HuH-7.5 (cell line): ENCODE results near the gene LTBP4.
"Not testable (repeated sequence)": the region's sequence is repeated elsewhere in the genome, so short reads cannot be mapped to it uniquely, and the experiment has no call there.

Experiments used
- DNase-seq: peaks from one replicate; pipeline ENCODE4 v3.0.0; 2011; ENCODE audit warnings: low spot score

Gene LTBP4

GRCh38 chr19:40575326-40575725 is 25.8 kb upstream of the LTBP4 start:
- no peak for DNase-seq

DNA sequence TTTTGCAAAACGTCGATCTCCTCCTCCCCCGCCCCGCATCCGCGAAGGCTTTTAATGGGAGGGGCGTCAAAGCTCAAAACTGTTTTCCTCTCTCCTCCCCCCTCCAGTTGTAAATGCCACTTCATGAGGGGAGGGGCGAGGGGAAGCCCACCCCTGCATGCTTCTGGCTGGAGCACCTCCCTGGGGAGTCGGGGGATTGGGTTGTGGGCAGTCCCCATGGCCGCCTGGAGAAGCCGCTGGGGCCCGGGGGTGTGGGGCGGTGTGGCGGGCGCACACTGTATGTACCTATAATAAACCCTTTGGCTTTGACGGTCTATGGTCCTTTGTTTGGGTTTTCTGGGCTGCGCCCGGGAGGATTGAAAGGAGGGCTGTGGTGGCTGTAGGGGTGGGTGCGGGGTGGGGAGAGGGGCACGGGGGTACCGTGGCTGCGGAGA is 25.0 kb upstream of the LTBP4 start:
- no peak for DNase-seq

- DNase-seq, result peak; percentile 100
Measured at GRCh38 chr19:40576585-40577451, 24.4 kb upstream of the LTBP4 start, which contains the start of gene SHKBP1. Gene SHKBP1 (plus strand): TSS chr19:40576873. CDS start chr19:40576900, 27 bp downstream.

DNA sequence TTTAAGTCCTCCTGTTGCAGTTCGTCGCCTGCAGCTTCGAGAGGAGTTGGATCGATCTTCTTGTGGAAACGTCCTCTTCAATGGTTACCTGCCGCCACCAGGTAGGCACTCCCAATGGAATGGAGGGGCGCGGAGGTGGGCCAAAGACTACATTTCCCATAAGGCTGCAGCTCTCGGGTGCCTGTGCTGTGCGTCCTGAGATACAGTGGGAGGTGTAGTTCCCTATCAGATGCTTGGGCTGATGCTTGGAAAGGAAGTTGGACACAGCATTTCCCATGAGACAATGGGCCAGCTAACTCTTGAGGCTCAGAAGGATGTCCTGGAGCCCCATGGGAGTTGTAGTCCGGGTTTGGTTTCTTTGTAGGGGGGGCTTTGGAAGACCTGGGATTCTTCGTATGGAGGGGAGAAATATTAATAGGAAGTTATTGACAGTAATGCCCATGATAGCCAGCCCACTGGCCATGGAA is 22.7 kb upstream of the LTBP4 start:
- no peak for DNase-seq

- DNase-seq, result no peak
Measured at GRCh38 chr19:40580619-40581018, 20.6 kb upstream of the LTBP4 start.

GRCh38 chr19:40581531-40581930 is 19.6 kb upstream of the LTBP4 start:
- DNase-seq, result no peak

- no peak for DNase-seq
Measured at GRCh38 chr19:40582467-40582866, 18.7 kb upstream of the LTBP4 start.

DNA sequence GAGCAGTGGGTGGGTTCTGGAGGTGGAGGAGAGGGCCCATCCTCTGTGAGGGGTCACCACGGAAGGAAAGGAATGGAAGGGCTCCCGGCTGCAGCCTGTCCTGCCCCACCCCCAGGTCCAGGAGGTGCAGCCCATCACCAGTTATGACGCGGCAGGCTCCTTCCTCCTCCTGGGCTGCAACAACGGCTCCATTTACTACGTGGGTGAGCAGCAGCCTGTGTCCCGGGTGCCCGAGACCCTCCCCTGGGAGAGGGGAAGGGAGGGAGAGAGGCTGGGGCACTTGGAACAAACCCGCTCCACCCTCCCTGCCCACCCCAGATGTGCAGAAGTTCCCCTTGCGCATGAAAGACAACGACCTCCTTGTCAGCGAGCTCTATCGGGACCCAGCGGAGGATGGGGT is 17.9 kb upstream of the LTBP4 start:
- DNase-seq, result no peak

- DNase-seq, result no peak
Measured at GRCh38 chr19:40584007-40584406, 17.2 kb upstream of the LTBP4 start.

DNA sequence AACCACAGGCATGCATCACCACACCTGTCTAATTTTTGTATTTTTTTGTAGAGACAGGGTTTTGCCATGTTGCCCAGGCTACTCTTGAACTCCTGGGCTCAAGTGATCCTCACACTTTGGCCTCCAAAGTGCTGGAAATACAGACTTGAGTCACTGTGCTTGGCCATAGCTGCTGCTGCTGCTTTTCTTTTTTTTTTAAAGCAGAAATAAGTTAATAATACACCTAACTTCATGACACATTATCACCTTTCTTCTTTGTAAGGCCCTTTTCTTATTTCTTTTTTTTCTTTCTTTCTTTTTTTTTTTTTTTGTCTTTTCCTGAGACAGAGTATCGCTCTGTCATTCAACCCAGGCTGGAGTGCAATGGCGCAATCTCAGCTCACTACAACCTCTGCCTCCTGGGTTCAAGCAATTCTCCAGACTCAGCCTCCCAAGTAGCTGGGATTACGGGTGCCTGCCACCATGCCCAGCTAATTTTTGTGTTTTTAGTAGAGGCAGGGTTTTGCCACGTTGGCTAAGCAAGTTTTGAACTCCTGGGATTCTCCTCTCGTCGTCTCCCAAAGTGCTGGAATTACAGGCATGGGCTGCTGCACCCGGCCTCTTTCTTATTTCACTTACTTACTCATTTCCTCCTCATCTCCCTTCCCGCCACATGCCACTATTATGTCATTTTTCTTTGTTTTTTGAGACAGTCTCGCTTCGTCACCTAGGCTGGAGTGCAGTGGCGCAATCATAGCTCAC is 15.8 kb upstream of the LTBP4 start:
- no peak for DNase-seq

DNA sequence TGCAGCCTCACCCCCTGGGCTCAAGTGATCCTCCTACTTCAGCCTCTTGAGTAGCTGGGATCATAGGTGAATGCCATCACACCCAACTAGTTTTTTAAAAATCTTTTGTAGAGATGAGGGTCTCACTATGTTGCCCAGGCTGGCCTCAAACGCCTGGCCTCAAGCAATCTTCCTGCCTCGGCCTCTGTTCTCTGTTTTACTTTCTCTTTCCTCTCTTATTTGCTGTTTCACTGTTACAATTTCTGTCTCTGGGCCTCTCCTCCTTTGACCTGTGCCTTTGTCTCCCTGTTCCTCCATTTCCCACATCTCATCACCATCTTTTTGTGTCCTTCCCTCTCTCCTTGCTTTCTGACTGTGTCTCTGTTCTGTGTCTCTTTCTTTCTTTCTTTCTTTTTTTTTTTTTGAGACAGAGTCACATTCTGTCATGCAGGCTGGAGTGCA is 15.2 kb upstream of the LTBP4 start:
- DNase-seq, result no peak

GRCh38 chr19:40586611-40587010 is 14.6 kb upstream of the LTBP4 start:
- no peak for DNase-seq

DNA sequence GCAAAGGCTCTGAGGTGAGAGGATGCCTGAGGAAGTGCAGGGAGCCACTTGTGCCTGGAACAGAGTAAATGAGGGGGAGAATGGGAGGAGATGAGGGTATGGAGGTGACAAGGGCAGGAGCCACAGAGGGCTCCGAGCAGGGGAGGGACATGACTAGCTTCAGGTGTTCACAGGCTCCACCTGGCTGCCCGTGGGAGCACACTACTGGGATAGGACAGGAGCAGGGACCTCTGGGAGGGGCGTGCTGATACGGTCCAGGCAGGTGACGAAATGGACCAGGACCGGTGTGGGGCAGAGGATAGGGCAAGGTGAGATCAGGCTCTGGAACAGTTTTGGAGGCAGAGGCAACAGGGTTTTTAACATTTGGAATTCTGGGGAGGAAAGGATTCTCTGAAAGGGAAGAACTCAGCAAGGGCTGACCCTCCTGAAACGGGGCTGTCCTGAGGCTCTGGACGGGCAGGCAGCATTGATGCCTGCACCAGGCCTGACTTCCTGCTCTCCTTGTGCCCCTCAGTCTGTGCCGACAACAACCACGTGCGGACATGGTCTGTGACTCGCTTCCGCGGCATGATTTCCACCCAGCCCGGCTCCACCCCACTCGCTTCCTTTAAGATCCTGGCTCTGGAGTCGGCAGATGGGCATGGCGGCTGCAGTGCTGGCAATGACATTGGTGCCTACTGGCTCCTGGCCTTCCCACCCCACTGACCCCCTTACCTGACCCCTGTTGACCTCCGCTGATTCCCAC is 12.9 kb upstream of the LTBP4 start:
- no peak for DNase-seq

- DNase-seq, result no peak
Measured at GRCh38 chr19:40588926-40589569, 12.1 kb upstream of the LTBP4 start.

DNA sequence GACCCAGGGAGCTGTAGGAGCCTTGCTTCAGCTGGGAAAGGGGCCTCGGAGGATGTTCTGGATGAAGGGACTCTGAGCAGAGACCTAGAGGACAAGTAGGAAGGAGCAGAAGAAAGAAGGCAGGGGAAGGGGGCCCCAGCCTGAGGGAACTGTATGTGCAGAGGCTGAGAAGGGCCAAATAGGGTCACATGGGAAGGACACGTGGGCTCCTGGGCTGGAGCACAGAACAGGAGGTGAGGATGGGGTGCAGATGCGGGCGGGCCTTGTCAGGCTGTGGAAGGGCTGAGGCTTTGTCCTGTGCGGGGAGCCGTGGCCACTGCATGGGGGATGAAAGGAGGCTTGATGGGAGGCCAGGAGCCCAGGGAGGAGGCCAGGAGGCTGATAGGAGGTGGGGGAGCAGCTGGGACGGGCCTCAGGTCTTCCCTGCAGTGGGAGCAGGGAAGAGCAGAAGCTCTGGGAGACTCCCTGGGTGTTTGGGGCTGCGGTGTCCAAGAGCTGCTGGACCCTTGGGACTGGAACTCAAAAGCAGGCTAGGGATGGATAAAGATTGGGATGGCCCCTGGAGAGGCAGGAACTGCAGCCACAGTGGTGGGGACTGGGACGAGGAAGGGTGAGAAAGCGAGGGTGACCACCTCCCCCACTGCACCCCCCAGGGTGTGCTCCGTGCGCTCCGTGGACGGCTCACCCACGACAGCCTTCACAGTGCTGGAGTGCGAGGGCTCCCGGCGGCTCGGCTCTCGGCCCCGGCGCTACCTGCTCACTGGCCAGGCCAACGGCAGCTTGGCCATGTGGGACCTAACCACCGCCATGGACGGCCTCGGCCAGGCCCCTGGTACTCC is 11.4 kb upstream of the LTBP4 start:
- DNase-seq, result no peak

DNA sequence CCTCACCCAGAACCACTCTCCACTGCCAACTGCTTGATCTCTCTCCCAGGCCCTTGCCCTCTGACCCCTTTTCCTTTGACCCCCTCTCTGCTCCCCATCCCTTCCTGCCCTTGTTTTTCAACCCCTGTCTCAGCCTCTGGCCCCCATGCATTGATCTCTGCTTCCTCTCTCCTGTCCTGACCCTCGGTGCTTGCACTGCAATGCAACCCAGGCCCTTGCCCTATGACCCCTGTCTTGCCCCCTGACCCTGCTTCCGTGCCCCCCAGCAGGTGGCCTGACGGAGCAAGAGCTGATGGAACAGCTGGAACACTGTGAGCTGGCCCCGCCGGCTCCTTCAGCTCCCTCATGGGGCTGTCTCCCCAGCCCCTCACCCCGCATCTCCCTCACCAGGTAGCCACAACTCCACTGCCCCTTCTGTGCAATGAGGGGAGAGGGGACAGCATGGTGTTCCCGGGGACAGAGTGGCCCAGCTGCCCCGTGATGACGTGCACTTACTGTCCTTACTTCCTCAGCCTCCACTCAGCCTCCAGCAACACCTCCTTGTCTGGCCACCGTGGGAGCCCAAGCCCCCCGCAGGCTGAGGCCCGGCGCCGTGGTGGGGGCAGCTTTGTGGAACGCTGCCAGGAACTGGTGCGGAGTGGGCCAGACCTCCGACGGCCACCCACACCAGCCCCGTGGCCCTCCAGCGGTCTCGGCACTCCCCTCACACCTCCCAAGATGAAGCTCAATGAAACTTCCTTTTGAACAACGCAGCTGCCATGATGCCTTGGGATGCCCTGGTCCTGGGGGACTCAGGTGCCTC is 10.5 kb upstream of the LTBP4 start:
- no peak for DNase-seq

GRCh38 chr19:40591724-40592123 is 9.4 kb upstream of the LTBP4 start:
- not testable (repeated sequence) for DNase-seq

DNA sequence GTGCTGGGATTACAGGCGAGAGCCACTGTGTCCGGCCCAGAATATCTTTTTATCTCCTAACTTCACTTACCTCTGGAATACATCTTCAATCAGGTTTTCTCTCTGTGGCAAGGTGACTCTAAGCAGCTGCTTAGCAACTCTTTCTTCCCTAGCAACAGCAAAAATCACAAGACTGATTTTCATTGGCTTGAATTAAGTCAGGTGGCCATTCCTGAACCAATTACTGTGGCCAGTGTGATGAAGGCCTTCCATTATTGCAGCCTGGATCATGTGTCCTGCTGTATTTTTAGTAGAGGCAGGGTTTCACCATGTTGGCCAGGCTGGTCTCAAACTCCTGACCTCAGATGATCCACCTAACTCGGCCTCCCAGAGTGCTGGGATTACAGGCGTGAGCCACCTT is 9.0 kb upstream of the LTBP4 start:
- no peak for DNase-seq

DNA sequence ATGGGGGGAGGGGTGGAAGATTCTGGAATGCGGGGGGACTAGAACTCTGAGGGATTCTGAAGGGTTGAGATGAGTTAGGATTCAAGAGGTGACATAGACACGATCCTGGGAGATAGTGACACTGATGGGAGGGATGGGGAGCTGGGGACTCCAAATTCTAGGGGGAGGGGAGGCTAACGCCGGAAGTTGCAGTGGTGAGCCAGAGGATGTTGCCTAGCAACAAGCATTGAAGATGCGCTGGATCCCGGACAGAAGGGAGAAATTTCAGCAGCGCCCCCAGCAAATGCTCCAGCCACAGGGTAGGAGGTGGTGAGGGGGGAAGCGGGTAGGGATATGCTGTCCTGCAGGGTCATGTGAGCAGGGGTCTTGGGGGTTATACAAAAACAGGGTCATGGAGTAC is 6.9 kb upstream of the LTBP4 start:
- peak; percentile 25 for DNase-seq

GRCh38 chr19:40594657-40595091 is 6.5 kb upstream of the LTBP4 start:
- peak; percentile 53 for DNase-seq
